AG09309 (cell line): ENCODE measurements around the gene CISTR.
A peak's percentile ranks its signal among the peaks of the same experiment; 100 is the strongest.

Experiments
- DNase-seq: peaks from one replicate; pipeline ENCODE4 v3.0.0-alpha.2; 2010; ENCODE audit warnings: low read depth
- H3K4me3 ChIP-seq: 2 replicates; pipeline ENCODE4 v1.5.1; 2011; ENCODE audit warnings: mild to moderate bottlenecking, low read depth, low read length, moderate library complexity; ENCODE audit not compliant: control insufficient read depth
- CTCF ChIP-seq: IDR thresholded peaks from 2 replicates; pipeline ENCODE4 v1.5.1; 2011; ENCODE audit warnings: mild to moderate bottlenecking, low read depth, low read length, inconsistent platforms; ENCODE audit not compliant: insufficient read depth, control insufficient read depth; ENCODE audit errors: missing control alignments

Gene CISTR

GRCh38 chr12:53757101-53757770 lies 5.5 kb upstream of the CISTR start:
- peak; percentile 90 for TF ChIP-seq CTCF
- DNase-seq, result no peak
- H3K4me3 ChIP-seq, result no peak overlapping the region

GRCh38 chr12:53756300-53757100 lies 4.7 kb upstream of the CISTR start:
- no peak overlapping the region for H3K4me3 ChIP-seq
- DNase-seq, result no peak
- TF ChIP-seq CTCF, result no peak

GRCh38 chr12:53755893-53756292 lies 4.1 kb upstream of the CISTR start:
- no peak overlapping the region for H3K4me3 ChIP-seq
- no peak for TF ChIP-seq CTCF
- no peak for DNase-seq

- DNase-seq, result no peak
- no peak overlapping the region for H3K4me3 ChIP-seq
- TF ChIP-seq CTCF, result no peak
Observed at GRCh38 chr12:53755451-53755891, 3.7 kb upstream of the CISTR start.

GRCh38 chr12:53754633-53755264 lies 3.0 kb upstream of the CISTR start:
- no peak for DNase-seq
- H3K4me3 ChIP-seq, result no peak overlapping the region
- no peak for TF ChIP-seq CTCF

GRCh38 chr12:53754188-53754585 lies 2.4 kb upstream of the CISTR start:
- TF ChIP-seq CTCF, result no peak
- no peak for DNase-seq
- no peak overlapping the region for H3K4me3 ChIP-seq
